ENCODE data around the gene TRPM7.

- no peak for TF ChIP-seq CTCF (optimal IDR thresholded peaks at IDR 0.05 in 1 of 3, IDR thresholded peaks at IDR 0.05 in 1 of 3, conservative IDR thresholded peaks at IDR 0.05 in 1 of 3; ENCODE audit: extremely low read depth in 1 of 3, insufficient read depth in 2 of 3, low read length in 3 of 3)
- no peak for TF ChIP-seq EZH2 (IDR thresholded peaks at IDR 0.05; ENCODE audit: low read length)
Measured at GRCh38 chr15:50577492-50577891, 109.1 kb downstream of the TRPM7 start.

Data from keratinocyte (primary cell).